GM20431 (cell line): ENCODE data around the gene PARVA.

Experiments used
- in situ Hi-C: fragments of 300-500 bp; cut with MseI, MboI; formaldehyde crosslinking; loops from one replicate; pipeline ENCODE4 v1.15.0; 2020; ENCODE audit warnings: low sequenced_read_pairs; ENCODE audit not compliant: unreplicated experiment

PARVA gene

DNA sequence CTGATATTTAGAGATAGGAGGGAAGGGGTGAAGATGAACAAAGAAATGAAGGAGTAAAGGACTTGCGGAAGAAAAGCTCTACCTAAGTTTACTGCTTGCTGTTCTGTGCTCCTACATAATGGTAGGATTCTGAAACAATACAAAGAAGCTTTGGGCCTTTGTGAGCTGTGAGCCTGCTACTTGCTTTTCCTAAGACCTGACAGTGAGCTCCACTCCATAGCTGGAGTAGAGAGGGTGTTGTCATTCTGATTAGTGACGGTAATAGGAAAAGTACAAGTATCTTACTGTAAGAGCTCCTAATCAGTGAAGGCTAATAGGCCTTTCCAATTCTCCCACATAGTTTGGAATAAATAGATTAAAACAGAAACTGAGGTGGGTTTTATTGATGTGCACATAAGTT lies 75.9 kb downstream of the PARVA start:
- in situ Hi-C loops, result no loop called here

DNA sequence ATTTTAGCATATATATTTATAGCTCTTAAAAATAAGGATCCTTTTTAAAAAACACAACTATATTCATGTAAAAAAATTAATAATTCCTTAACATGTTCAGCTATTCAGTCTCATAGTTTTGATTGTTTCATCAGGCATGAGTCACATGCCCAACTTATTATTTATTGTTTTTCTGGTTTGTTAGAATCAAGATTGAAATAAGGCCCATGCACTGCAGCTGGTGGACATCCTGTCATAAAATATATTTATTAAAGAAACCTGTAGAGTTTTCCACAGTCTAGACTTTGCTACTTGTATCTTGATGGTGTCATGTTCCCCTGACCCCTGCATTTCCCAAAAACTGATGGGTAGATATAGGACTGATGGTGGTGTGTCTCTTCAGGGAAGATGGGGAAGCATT lies 77.4 kb downstream of the PARVA start:
- in situ Hi-C loops, result no loop called here

DNA sequence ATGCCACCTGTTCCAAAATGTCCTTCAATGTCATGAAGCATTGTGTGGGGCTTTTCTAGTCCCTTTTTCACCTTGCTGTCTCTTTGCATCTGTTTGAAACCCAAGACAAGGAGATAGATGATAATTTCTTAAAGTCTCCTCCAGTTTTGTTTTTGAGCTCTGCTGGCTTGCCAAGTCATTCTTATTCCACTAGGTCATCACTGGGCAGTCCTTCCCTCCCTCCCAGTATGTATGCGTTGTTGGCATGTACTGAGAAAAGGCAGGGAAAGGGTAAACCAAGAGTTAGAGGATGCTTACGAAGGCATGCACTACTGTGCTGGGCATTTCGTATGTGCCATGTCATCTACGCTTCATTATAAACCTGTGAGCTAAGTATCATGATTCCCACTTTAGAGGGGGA lies 78.6 kb downstream of the PARVA start:
- in situ Hi-C loops, result no loop called here

DNA sequence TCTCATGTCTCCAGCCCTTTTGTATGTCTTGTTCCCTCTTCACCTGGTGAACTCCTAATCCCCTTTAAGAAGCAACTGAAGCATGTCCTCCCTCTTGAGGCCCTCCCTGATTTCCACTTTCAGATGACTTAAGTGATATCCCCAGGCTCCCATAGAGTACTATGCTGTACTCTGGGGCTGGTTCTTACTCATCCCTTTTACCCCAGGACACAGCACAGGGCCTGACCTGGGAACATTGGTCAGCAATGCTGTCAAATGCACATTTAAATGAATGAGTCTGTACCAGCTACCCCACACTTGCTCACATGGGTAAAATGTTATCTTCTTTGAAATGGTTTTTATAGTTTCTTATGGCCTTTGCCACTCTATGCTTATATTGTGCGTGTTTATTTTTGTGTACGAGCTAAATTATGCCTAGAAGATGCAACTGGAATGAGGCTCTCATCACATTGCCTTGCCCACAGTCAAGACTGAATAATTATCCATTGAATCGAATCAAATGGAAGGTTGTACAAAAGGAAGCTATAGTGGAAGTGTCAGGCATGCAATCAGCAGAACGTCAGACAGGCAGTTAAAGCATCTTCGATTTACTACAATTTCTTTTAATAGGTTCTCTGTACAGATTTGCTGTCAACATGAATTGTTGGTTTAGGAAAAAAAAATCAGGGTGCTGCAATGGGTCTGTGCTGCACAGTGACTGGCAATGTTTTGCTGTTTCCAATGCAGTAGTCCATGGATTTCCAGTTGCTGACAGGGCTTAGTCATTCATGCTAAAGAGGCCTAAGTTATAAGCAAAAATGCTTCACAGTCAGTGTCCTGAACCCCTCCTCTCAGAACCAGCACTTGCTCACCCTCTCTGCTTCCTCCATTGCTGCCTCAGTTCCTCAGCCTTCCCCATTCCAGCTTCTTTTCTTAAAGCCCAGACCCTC lies 79.5 kb downstream of the PARVA start:
- in situ Hi-C loops, result no loop called here

DNA sequence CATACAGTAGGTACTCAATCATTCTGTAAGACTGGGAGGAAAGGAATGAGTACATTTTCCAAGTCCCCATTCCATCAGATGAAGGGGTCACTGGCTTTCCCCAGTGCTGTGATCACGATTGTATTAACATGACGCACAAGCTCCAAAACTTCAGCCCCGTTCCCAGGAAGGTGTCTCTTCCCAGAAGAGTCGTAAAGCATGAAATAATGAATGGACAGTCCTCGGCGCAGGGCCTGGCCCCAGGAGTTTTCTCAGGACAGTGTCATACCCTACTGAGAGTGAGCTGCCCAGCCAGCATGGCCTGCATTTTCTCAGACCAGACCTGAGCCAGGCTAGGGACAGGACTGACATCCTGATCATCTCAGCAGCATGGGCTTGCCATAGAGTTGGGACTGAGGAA lies 80.7 kb downstream of the PARVA start:
- in situ Hi-C loops, result no loop called here

DNA sequence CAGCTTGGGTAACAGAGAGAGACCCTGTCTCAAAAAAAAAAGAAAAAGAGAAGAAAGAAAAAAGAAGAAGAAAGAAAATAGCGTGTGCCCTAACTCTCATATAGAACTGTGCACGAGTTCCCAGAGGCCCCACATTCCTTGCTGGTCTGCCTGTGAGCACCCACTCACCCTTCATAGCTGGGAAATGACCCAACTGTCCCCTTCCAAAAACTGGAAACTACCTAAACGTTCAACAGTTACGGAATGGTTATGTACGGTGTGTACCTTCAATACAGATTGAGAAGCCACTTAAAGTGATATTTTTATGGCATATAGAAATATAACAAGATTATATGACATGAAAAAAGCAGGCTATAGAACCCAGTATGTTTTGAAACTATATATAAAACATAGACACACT lies 82.0 kb downstream of the PARVA start:
- in situ Hi-C loops, result no loop called here

DNA sequence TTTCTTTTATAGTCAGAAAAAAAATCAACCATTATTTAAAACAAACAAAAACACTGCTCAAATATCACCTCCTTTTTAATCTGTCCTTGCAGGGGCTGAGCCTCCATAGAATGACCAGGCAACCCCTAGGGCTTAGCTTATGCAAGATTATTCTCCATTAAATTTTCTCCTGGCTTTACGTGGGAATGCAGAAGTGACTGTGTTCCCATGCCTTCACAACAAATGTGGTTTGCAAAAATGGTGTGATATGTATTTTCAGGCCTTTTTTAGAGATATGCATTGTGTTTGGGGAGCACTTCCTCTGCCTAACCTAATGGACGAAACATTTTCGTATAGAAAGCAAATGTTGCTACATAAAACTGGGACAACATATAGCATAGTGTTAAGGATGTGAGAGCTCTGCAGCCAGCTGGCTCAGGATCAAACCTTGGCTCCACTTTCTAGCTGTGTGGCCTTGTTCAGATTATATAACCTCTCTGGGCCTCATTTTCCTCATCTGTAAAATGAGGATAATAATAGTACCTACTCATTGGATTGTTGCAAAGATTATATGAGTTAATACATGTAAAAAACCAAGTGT lies 82.6 kb downstream of the PARVA start:
- in situ Hi-C loops, result no loop called here

DNA sequence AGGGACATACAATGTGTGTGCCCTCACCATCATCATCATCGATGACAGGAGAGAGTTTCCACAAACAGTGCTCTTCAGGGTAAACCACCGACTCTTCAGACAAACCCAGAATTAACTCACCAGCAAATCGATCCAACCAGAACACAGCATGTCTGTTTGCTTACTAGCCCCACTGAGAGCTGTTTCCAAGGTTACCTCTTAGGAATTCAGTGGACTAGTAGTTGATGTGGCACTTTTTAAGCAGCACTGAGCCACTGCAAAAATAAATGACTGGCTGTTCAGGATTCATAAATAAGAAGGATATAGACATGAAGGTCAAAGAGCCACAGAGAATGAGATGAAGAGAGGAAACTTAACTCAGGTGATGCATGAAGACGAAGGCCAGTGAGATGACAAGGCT lies 83.1 kb downstream of the PARVA start:
- in situ Hi-C loops, result no loop called here

DNA sequence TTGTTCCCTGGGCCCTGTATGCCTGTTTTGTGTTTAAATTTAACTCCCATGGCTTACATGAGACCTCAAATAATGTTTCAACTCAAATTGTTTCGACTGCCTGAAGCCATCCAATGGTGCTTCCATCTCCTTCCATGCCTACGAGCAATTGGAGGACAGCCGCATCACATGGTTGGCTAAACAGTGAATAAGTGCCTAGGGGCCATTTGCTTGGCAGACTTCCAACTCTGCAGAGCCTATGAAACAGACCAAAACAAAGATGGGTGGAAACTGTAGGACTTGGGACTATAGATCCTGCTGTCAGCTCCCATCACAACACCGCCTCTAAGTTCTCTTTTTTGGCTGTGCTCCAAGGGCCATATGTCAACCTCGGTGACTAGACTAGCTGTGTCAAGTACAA lies 84.1 kb downstream of the PARVA start:
- in situ Hi-C loops, result no loop called here

DNA sequence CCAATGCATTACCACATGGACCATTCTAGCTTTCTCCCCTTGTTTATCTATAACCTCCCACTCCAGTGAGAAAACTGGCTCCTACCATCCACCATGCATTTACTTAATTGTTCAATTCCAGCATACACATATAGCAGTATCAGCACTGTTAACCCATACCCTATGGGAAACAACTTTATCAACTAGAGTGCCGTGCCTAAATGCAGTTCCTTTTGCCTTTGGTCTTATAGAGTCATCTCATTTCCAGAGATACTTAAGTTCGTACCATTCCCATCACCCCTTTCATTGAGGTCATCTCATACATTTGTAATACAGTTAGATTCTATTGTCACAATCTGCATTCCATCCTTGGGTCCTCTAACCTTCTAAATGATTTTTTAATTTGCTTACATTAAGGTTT lies 86.9 kb downstream of the PARVA start:
- in situ Hi-C loops, result no loop called here

DNA sequence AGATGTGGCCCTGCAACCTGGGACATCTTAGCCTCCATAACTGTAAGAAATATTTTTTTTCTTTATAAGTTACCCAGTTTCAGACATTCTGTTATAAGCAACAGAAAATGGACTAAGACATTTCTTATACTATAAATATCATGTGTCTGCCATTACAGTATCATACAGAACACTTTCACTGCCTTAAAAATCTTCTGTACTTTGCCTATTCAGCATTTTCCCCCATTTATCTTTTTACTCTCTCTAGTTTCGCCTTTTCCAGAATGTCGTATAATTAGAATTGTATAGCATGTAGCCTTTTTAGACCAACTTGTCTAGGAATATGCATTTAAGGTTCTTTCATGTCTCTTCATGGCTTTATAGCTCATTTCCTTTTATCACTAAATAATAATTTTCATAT lies 88.0 kb downstream of the PARVA start:
- in situ Hi-C loops, result no loop called here

DNA sequence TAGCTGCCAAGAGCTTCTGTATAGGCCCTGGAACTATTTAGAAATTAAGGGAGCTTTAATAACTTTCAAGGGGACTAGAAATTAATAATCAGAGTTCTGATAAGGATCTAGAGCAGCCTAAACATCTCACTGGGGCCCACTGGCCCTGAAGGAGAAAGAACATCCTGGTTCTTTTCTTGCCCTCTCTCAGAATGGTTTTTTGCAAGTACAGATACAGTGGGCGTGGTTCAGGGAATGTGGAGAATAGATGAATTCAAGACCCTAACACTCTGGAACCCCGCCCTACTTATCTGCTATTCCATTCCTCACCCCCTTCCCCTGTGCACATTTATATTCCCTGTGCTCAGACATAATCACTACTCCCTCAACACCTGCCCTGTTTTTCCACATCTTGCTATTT lies 90.2 kb downstream of the PARVA start:
- in situ Hi-C loops, result no loop called here

DNA sequence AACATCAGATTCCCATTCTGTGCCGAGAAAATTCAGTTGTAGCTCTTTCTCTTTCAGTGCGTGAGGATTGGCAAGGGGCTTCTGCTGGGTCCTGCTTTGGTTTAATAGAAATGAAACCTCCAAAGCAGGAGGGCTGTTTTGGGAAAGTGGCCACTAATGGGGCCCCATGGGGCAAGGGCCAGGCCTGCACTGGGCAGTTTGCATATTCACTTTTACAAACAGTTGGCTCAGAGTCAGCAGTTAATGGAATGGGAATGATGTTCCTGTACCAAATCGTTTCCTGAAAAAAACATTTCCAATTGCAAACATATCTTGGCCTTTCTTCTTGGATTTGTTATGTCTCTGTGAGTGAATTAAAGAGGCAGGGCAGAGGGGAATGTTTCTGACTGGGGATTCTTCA lies 92.1 kb downstream of the PARVA start:
- in situ Hi-C loops, result no loop called here

DNA sequence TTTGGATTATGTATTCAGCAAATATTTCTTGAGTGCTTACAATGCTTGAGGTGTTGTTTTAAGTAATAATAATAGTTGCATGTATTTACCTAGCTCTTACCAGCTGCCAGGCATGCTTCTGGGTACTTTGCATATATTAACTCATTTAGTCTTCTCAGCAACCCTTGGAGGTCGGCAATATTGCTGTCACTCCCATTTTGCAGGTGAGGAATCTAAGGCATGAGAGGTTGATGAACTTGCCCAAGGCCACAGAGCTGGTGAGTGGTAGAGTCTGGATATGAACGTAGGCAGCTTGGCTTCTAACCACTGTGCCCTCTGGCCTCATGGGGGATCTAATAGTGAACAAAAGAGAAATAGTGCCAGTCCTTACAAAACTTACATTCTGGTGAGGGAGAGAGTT lies 92.9 kb downstream of the PARVA start:
- in situ Hi-C loops, result no loop called here

DNA sequence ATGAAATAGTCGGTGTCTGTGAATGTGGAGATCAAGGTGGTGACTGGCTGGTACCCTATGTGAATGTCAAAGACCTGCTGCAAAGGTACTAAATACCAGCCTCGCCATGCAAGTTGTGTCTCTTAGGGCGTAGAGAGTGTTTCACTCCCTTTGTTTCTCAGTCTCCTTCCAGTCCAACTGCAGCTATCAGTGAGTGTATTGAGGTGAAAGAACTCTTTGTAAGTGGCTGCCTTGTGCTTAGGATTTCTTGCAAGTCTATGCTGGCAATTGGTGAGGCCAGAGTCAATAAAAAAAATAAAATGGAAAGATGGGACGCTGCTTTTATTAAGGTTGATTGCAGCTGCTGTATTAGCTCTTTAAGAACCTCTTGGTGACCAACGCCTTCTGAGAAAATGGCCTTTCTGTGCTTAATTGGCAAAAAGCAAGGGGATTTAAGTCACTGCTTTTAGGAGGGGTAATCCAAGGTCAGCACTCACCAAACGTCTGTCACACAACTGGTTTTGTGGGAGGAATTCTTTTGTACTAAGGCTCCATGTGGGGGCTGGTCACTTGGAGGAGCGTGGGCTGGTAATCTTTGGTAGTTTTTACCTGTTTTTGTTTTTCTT lies 95.1 kb downstream of the PARVA start:
- in situ Hi-C loops, result no loop called here

DNA sequence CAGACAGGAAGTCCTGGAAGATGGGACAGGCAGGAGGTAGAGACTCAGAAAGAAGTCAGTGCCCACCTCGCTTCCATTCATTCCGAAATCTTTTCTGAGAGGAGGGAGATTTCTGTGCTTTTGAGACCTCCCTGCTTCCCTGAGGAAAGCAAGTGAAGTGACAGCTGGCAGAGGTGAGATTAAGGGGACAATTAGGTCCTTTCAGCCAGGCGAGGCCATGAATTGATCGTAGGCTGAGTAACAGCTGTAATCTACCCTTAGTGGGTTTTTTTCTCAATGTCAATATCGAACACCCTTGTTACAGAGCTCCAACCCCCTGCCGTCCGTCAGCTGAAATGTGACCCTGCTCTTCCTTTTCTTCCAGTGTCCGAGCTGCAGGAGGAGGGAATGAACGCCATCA lies 96.0 kb downstream of the PARVA start:
- in situ Hi-C loops, result no loop called here

DNA sequence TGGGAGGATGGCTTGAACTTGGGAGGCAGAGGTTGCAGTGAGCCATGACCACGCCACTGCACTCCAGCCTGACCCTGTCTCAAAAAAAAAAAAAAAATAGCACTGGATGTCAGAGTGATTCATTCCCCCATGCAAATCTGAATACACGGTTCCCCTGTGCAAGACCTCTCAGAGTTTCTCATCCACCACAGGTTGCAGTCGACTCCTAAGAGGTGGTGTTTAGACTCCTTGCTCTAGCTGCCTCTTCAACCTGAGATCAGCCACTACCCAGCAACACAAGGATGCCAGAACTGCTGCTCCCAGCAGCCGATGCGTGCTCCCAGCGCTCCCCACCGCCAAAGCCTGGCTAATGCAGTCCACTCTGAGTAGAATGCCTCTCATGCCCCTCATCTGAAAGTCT lies 97.5 kb downstream of the PARVA start:
- in situ Hi-C loops, result no loop called here

DNA sequence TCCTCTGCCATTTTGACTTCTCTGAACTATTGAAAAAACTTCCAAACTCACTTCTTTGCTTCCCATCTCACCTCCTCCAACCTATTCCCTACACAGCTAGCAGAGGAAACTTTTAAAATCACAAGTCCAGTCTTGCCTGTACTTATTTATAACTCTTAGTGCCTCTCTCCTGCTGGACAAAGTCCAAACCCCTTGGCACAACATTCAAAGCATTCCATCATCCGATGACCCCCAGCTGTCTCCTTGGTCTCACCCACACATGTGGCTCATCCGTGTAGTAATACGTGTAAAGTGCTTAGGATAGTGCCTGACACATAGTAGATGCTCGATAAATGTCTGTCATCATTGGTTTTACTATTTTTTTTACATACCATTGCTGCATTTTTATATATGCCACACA lies 101.4 kb downstream of the PARVA start:
- in situ Hi-C loops, result no loop called here

DNA sequence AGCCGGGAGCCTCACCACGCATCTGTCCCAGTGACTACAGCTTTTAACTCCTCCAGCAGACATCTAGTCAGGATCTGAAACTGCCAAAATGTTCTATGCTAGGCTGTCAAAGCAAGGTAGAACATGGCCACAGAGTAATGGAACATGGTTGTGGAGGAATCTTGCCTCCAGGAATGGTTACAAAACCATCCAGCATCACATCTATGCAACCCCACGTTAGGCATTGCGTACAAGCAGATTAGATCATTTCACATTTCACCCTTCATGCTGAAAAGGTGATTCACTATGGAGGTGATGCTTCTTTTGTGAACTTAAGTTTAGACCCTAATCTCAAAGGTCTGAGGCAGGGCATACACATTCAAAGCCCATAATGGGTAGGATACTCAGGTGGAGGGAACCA lies 103.0 kb downstream of the PARVA start:
- in situ Hi-C loops, result no loop called here

DNA sequence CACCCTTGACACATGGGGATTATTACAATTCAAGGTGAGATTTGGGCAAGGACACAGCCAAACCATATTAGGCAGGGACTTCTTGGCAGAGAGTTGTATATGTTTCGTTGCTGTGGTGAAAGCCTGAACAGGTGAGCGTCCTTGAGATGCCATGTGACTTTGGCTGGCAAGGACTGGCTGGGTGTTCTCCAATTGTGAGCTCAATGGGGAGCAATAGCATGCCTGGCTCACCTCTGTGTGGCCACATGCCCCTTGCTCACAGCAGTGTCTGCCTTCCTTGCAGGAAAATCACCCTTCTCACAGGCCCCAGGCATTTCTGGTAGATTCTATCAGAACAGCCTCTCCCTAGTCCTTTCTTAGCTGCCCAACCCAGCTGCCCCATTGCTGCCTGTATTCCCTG lies 105.5 kb downstream of the PARVA start:
- in situ Hi-C loops, result no loop called here

DNA sequence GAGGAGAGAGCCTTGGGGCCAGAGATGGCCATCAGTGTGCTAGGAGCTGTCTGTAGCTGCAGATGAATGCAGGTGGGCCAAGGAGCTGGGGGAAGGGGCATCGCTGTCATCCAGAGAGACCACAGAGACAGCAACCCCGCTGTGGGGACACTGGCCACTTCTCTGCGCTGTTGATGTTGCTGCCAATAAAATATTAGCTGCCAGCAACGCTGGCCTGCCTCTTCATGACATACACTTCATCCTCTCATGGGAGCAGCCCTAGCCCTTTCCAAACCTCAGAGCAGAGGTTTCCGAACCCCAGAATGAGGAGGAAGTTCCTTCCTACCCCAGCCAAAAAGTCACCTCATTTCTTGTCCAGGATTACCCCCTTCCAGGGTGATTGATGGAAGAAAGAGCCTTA lies 106.2 kb downstream of the PARVA start:
- in situ Hi-C loops, result no loop called here

DNA sequence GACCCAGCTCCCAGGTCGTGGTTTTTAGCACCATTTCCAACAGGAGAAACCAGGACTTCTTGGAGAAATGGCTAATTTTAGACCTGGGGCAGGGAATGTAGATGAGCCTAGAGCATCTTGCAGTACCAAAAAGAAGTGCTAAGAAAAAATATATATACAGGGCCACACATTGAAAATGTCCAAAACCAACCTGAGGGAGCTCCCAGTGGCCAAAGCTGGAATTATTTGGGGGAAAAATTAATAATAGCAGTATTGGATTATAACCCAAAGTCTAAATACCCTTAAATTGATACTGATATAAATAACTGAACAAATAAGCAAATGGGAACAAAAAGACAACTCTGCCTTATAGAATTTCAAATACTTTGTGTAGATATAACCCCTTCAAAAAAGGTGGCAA lies 108.0 kb downstream of the PARVA start:
- in situ Hi-C loops, result no loop called here
